ENCODE measurements around the gene CCBE1. TPM values are rescaled to one million over a fixed set of nuclear protein-coding genes. Genes with fewer than 3 reads are reported as not detected.

The CCBE1 gene
- total and polyA plus RNA-seq, 5 donors: 0.48 to 3.5 (median 1.1) TPM

- Histone ChIP-seq H3K4me1 (ENCODE audit: control insufficient read depth, insufficient read depth, low read length) (no peaks in the 10 kb centered on the region), H3K4me3 (ENCODE audit: low read length) (no peak overlapping the region), H3K9me3 (ENCODE audit: control insufficient read depth, low read length) (no peaks in the 10 kb centered on the region), H3K27me3 (ENCODE audit: control insufficient read depth, insufficient read depth) (no peaks in the 10 kb centered on the region), H3K27ac (ENCODE audit: low read length) (no peak overlapping the region)
- intact Hi-C loops (cut with DNase I): no loop called here
- no peak for DNase-seq
- 84% methylated on average over 3 of the region's 3 CpGs for WGBS
- ATAC-seq: no peak
Observed at GRCh38 chr18:59597049-59597448, 100.2 kb downstream of the CCBE1 start.

DNA sequence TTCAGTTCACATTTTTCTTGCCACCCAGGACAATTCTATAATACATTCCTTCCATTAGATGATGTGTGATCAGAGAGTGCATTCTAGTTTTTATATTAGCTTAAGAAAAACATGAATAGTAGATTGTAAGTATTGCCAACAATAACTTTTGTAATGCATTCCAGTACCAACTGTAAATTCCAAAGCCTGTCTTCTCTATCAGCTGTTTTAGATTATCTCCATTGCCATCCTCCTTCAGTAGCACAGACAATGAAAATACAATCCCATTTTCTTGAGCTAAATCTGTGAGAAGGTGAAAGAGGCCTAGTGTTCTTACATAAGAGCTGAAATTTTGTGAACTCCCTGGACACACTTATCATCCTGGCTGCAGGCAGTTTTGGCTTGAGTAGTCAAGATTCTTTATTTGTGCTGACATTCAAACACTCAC lies 103.9 kb downstream of the CCBE1 start:
- intact Hi-C loops (cut with DNase I): no loop called here
- DNase-seq (peak in 1 of 3 donors; percentile 26), ATAC-seq (peak in 1 of 2 donors; percentile 85)

GRCh38 chr18:59592624-59593023 lies 104.6 kb downstream of the CCBE1 start:
- Histone ChIP-seq H3K4me1 (ENCODE audit: control insufficient read depth, insufficient read depth, low read length) (no peaks in the 10 kb centered on the region), H3K27ac (ENCODE audit: low read length) (no peak overlapping the region), H3K9me3 (ENCODE audit: control insufficient read depth, low read length) (no peaks in the 10 kb centered on the region), H3K27me3 (ENCODE audit: control insufficient read depth, insufficient read depth) (no peaks in the 10 kb centered on the region), H3K4me3 (ENCODE audit: low read length) (no peak overlapping the region)
- no peak for ATAC-seq
- intact Hi-C loops (cut with DNase I): no loop called here
- no peak for DNase-seq
- WGBS: 93% methylated on average over 3 of the region's 3 CpGs

More for the DNA sequence above, 103.9 kb downstream of the CCBE1 start:
- no peak overlapping the region for H3K4me3 ChIP-seq (ENCODE audit: low read length)
- no peak overlapping the region for H3K27ac ChIP-seq (ENCODE audit: low read length)
- H3K4me1 ChIP-seq (ENCODE audit: control insufficient read depth, insufficient read depth, low read length): no peaks in the 10 kb centered on the region
- no peaks in the 10 kb centered on the region for H3K27me3 ChIP-seq (ENCODE audit: control insufficient read depth, insufficient read depth)
- no peaks in the 10 kb centered on the region for H3K9me3 ChIP-seq (ENCODE audit: control insufficient read depth, low read length)

DNA sequence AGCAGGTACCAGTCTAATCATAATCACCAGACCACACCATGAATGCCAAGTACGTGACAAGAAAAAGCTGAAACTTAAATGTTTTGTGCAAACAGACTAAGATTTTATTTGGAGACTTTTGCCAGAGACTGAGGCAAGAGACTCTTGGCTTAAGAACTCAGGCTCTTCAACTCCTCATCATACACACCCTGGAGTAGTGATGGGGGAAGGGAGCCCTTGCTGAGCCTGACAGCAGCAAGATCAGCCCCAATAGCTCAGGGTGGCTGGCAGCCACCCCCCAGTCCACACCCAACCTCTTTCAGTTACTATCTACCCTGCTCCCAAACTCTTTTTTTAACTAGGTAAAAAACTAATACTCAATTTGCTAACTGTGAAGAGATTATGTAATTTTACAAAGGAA lies 114.8 kb downstream of the CCBE1 start:
- no peak overlapping the region for H3K27ac ChIP-seq (ENCODE audit: low read length)
- DNase-seq (peak in 2 of 3 donors; percentile 60 to 72), ATAC-seq (peak; percentile 47 to 93)
- no peaks in the 10 kb centered on the region for H3K27me3 ChIP-seq (ENCODE audit: control insufficient read depth, insufficient read depth)
- no peaks in the 10 kb centered on the region for H3K4me1 ChIP-seq (ENCODE audit: control insufficient read depth, insufficient read depth, low read length)
- H3K4me3 ChIP-seq (ENCODE audit: low read length): no peak overlapping the region
- H3K9me3 ChIP-seq (ENCODE audit: control insufficient read depth, low read length): no peaks in the 10 kb centered on the region
- intact Hi-C loops (cut with DNase I): no loop called here
- 62% methylated on average over 1 of the region's 1 CpG for WGBS

GRCh38 chr18:59579509-59579908 lies 117.7 kb downstream of the CCBE1 start:
- ATAC-seq (peak in 1 of 2 donors; percentile 13), DNase-seq (no peak)
- Histone ChIP-seq H3K4me1 (ENCODE audit: control insufficient read depth, insufficient read depth, low read length) (no peaks in the 10 kb centered on the region), H3K27ac (ENCODE audit: low read length) (no peak overlapping the region), H3K9me3 (ENCODE audit: control insufficient read depth, low read length) (no peaks in the 10 kb centered on the region), H3K4me3 (ENCODE audit: low read length) (no peak overlapping the region), H3K27me3 (ENCODE audit: control insufficient read depth, insufficient read depth) (no peaks in the 10 kb centered on the region)
- intact Hi-C loops (cut with DNase I): no loop called here
- WGBS: 74% methylated on average over 7 of the region's 7 CpGs

DNA sequence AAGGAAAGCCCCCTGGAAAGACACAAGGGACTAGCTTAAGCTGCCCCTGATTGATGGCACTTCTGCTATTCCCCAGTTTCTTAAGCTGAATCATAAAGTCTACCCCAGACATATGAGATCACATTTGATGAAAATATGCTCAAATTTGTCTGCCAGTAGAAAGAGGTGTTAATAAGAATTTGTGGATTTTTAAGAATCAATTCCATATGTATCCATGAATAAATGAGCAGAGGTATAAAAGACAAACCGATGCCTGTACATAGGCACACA lies 119.9 kb downstream of the CCBE1 start:
- no peaks in the 10 kb centered on the region for H3K9me3 ChIP-seq (ENCODE audit: control insufficient read depth, low read length)
- ATAC-seq: no peak
- 89% methylated on average over 1 of the region's 1 CpG for WGBS
- no peaks in the 10 kb centered on the region for H3K4me1 ChIP-seq (ENCODE audit: control insufficient read depth, insufficient read depth, low read length)
- no peaks in the 10 kb centered on the region for H3K27me3 ChIP-seq (ENCODE audit: control insufficient read depth, insufficient read depth)
- H3K4me3 ChIP-seq (ENCODE audit: low read length): no peak overlapping the region
- intact Hi-C loops (cut with DNase I): no loop called here
- no peak for DNase-seq
- H3K27ac ChIP-seq (ENCODE audit: low read length): no peak overlapping the region

- no peak overlapping the region for H3K4me3 ChIP-seq (ENCODE audit: low read length)
- H3K4me1 ChIP-seq (ENCODE audit: control insufficient read depth, insufficient read depth, low read length): no peaks in the 10 kb centered on the region
- WGBS: 86% methylated on average over 10 of the region's 10 CpGs
- no peak overlapping the region for H3K27ac ChIP-seq (ENCODE audit: low read length)
- no peaks in the 10 kb centered on the region for H3K9me3 ChIP-seq (ENCODE audit: control insufficient read depth, low read length)
- DNase-seq (no peak), ATAC-seq (no peak)
- no peaks in the 10 kb centered on the region for H3K27me3 ChIP-seq (ENCODE audit: control insufficient read depth, insufficient read depth)
- intact Hi-C loops (cut with DNase I): no loop called here
Observed at GRCh38 chr18:59576541-59577385, 120.5 kb downstream of the CCBE1 start.

DNA sequence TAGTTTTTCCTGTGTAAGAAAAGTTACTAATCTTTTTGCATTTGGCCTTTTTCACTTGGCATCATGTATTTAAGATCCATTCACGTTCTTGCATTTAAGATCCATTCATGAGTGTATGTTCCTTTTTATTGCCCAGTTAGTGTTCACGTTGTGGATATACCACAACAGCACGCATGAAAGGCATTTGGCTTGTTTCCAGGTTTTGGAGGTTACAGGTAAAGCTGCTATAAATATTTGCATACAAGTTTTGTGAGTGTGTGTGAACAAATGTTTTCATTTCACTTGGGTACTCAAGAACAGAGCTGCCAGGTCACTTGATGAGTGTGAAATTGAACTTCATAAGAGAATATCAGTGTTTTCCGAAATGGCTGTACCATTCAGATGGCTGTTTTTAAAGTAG lies 121.2 kb downstream of the CCBE1 start:
- no peak overlapping the region for H3K4me3 ChIP-seq (ENCODE audit: low read length)
- H3K9me3 ChIP-seq (ENCODE audit: control insufficient read depth, low read length): no peaks in the 10 kb centered on the region
- DNase-seq (no peak), ATAC-seq (no peak)
- intact Hi-C loops (cut with DNase I): no loop called here
- H3K27ac ChIP-seq (ENCODE audit: low read length): no peak overlapping the region
- no peaks in the 10 kb centered on the region for H3K27me3 ChIP-seq (ENCODE audit: control insufficient read depth, insufficient read depth)
- WGBS: 75% methylated on average over 4 of the region's 4 CpGs
- H3K4me1 ChIP-seq (ENCODE audit: control insufficient read depth, insufficient read depth, low read length): no peaks in the 10 kb centered on the region

DNA sequence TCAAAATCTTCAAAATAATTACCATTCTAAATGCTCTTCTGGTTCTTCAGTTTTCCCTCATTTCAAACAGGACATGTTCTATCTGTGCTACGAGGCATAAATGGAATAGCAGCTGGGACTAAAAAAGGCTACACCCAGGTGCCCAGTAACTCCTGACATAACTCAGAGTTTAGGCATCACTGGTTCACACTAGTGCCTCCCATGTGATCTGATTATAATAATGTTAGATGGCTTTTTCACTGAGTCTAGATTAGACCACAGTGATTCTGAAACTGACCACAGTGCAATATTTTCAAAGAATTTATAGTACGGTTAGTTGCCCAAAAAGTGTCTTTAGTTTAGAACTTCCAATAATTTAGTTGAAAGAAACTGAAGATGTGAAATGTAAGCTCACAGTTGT lies 123.3 kb downstream of the CCBE1 start:
- peaks cover 2% of the 10 kb centered on the region for H3K4me1 ChIP-seq (ENCODE audit: control insufficient read depth, insufficient read depth, low read length)
- intact Hi-C loops (cut with DNase I): no loop called here
- WGBS: 81% methylated on average over 2 of the region's 2 CpGs
- no peak overlapping the region for H3K4me3 ChIP-seq (ENCODE audit: low read length)
- H3K9me3 ChIP-seq (ENCODE audit: control insufficient read depth, low read length): no peaks in the 10 kb centered on the region
- DNase-seq: no peak
- no peak for ATAC-seq
- no peaks in the 10 kb centered on the region for H3K27me3 ChIP-seq (ENCODE audit: control insufficient read depth, insufficient read depth)
- no peak overlapping the region for H3K27ac ChIP-seq (ENCODE audit: low read length)

- peaks cover 2% of the 10 kb centered on the region for H3K4me1 ChIP-seq (ENCODE audit: control insufficient read depth, insufficient read depth, low read length)
- H3K27ac ChIP-seq (ENCODE audit: low read length): no peak overlapping the region
- ATAC-seq (no peak), DNase-seq (no peak)
- H3K27me3 ChIP-seq (ENCODE audit: control insufficient read depth, insufficient read depth): no peaks in the 10 kb centered on the region
- no peaks in the 10 kb centered on the region for H3K9me3 ChIP-seq (ENCODE audit: control insufficient read depth, low read length)
- intact Hi-C loops (cut with DNase I): no loop called here
- whole genome bisulfite sequencing: 70% methylated on average over 2 of the region's 2 CpGs
- H3K4me3 ChIP-seq (ENCODE audit: low read length): no peak overlapping the region
Observed at GRCh38 chr18:59571902-59572301, 125.3 kb downstream of the CCBE1 start.

GRCh38 chr18:59570796-59571195 lies 126.4 kb downstream of the CCBE1 start:
- ATAC-seq (no peak), DNase-seq (no peak)
- H3K27me3 ChIP-seq (ENCODE audit: control insufficient read depth, insufficient read depth): no peaks in the 10 kb centered on the region
- H3K27ac ChIP-seq (ENCODE audit: low read length): no peak overlapping the region
- intact Hi-C loops (cut with DNase I): no loop called here
- H3K9me3 ChIP-seq (ENCODE audit: control insufficient read depth, low read length): no peaks in the 10 kb centered on the region
- peaks cover 2% of the 10 kb centered on the region for H3K4me1 ChIP-seq (ENCODE audit: control insufficient read depth, insufficient read depth, low read length)
- 70% methylated on average over 6 of the region's 6 CpGs for WGBS
- H3K4me3 ChIP-seq (ENCODE audit: low read length): no peak overlapping the region
